Caco-2 (cell line): ENCODE measurements around the gene OTOGL. TPM values are rescaled to one million over a fixed set of nuclear protein-coding genes. Genes with fewer than 3 reads are reported as not detected.

Experiments
- BruUV-seq: library from RNA; stranded (reverse); fragments of 400-500 nt; replicated peaks from 2 replicates; lab custom pipeline; 2021; lab: Mats Ljungman, UMichigan
- CTCF ChIA-PET: fragments of 300-600 bp; sonication (Branson Sonifier 250); formaldehyde crosslinking; loops from one replicate; lab custom pipeline; 2022; ENCODE audit warnings: antibody characterized with exemption; lab: Charles Lee
- POLR2A ChIA-PET: fragments of 300-600 bp; sonication (Branson Sonifier 250); formaldehyde crosslinking; loops from one replicate; lab custom pipeline; 2022; ENCODE audit warnings: antibody characterized with exemption; lab: Charles Lee
- DNase-seq, 2 experiments: peaks; one replicate each; pipeline versions ENCODE4 v3.0.0 to v3.0.0-alpha.2; 2020 to 2022
- H3K27me3 ChIP-seq: replicated peaks from 2 replicates; pipeline ENCODE4 v1.6.0; 2011; ENCODE audit warnings: low read length; ENCODE audit not compliant: control insufficient read depth, insufficient read depth
- H3K36me3 ChIP-seq: 2 replicates; pipeline ENCODE4 v1.5.1; 2011; ENCODE audit warnings: low read length; ENCODE audit not compliant: control insufficient read depth, insufficient read depth
- H3K4me1 ChIP-seq: fragments of 250-450 bp; sonication (Bioruptor Pico); 2 replicates; pipeline ENCODE4 v1.5.1; 2020; ENCODE audit warnings: mild to moderate bottlenecking
- H3K4me3 ChIP-seq: 2 replicates; pipeline ENCODE4 v1.5.1; 2011; ENCODE audit warnings: low read depth, mild to moderate bottlenecking, control low read depth, low read length
- H3K9me3 ChIP-seq: fragments of 250-450 bp; sonication (Bioruptor Pico); 2 replicates; pipeline ENCODE4 v1.5.1; 2020; ENCODE audit warnings: mild to moderate bottlenecking, moderate library complexity
- H3K27ac Mint-ChIP-seq: one replicate; pipeline ENCODE4 v1.8.0; 2022; ENCODE audit warnings: mixed read lengths; ENCODE audit not compliant: unreplicated experiment
- H3K27me3 Mint-ChIP-seq: one replicate; pipeline ENCODE4 v1.8.0; 2022; ENCODE audit warnings: mixed read lengths; ENCODE audit not compliant: insufficient read depth, unreplicated experiment
- H3K36me3 Mint-ChIP-seq: one replicate; pipeline ENCODE4 v1.8.0; 2022; ENCODE audit warnings: mild to moderate bottlenecking, mixed read lengths; ENCODE audit not compliant: insufficient read depth, unreplicated experiment
- H3K4me1 Mint-ChIP-seq: one replicate; pipeline ENCODE4 v1.8.0; 2022; ENCODE audit warnings: low read depth, mixed read lengths; ENCODE audit not compliant: unreplicated experiment
- H3K4me3 Mint-ChIP-seq: one replicate; pipeline ENCODE4 v1.8.0; 2022; ENCODE audit warnings: mild to moderate bottlenecking, moderate library complexity, mixed read lengths; ENCODE audit not compliant: unreplicated experiment
- H3K9me3 Mint-ChIP-seq: one replicate; pipeline ENCODE4 v1.8.0; 2022; ENCODE audit warnings: mixed read lengths; ENCODE audit not compliant: unreplicated experiment
- CTCF ChIP-seq, 2 experiments: fragments of 200-600 bp in 1 of 2; IDR thresholded peaks; 1 replicate in 1 of 2; 2 replicates in 1 of 2; pipeline versions ENCODE4 v1.5.1 to v1.8.0; 2011 to 2022; ENCODE audit warnings: antibody characterized with exemption in 1 of 2, control low read depth in 1 of 2, inconsistent platforms in 1 of 2, low read depth in 1 of 2, low read length in 1 of 2, mild to moderate bottlenecking in 1 of 2, moderate library complexity in 1 of 2; ENCODE audit not compliant: insufficient read depth in 1 of 2, severe bottlenecking in 1 of 2, unreplicated experiment in 1 of 2
- intact Hi-C: fragments of 100-400 bp; cut with micrococcal nuclease; formaldehyde crosslinking; loops from one replicate; pipeline ENCODE4 v1.10.0; 2022; ENCODE audit not compliant: unreplicated experiment
- total RNA-seq: library from RNA; stranded (reverse); gene quantifications from 2 replicates; pipeline ENCODE4 v1.2.3, GENCODE V29; 2022

Gene OTOGL
- total RNA-seq, 1 experiment from 2014 or later = 0.39 TPM

GRCh38 chr12:80277732-80278131 is 178.4 kb downstream of the OTOGL start:
- H3K4me3 ChIP-seq = no peak overlapping the region
- Mint-ChIP-seq H3K27ac (no peak overlapping the region), H3K27me3 (peaks cover 3% of the 10 kb centered on the region), H3K36me3 (no peaks in the 10 kb centered on the region), H3K4me1 (no peaks in the 10 kb centered on the region), H3K9me3 (no peaks in the 10 kb centered on the region), H3K4me3 (no peak overlapping the region)
- intact Hi-C loops = no loop called here
- DNase-seq = no peak
- CTCF ChIA-PET = no interaction called here
- H3K4me1 ChIP-seq = no peaks in the 10 kb centered on the region
- H3K36me3 ChIP-seq = no peaks in the 10 kb centered on the region
- no peaks in the 10 kb centered on the region for H3K27me3 ChIP-seq
- TF ChIP-seq CTCF (IDR thresholded peaks at IDR 0.05; ENCODE audit: insufficient read depth in 1 of 2, low read depth in 1 of 2, low read length in 1 of 2, severe bottlenecking in 1 of 2, unreplicated experiment in 1 of 2) = no peak
- H3K9me3 ChIP-seq = no peaks in the 10 kb centered on the region
- POLR2A ChIA-PET = no interaction called here
- no TSS peak for BruUV-seq

GRCh38 chr12:80282226-80282625 is 182.9 kb downstream of the OTOGL start:
- H3K4me3 ChIP-seq = no peak overlapping the region
- H3K9me3 ChIP-seq = no peaks in the 10 kb centered on the region
- Mint-ChIP-seq H3K9me3 (no peaks in the 10 kb centered on the region), H3K27ac (no peak overlapping the region), H3K27me3 (peaks cover 9% of the 10 kb centered on the region), H3K4me3 (no peak overlapping the region), H3K36me3 (no peaks in the 10 kb centered on the region), H3K4me1 (no peaks in the 10 kb centered on the region)
- no peak for DNase-seq
- no peaks in the 10 kb centered on the region for H3K36me3 ChIP-seq
- H3K4me1 ChIP-seq = no peaks in the 10 kb centered on the region
- CTCF ChIA-PET = no interaction called here
- intact Hi-C loops = no loop called here
- no peaks in the 10 kb centered on the region for H3K27me3 ChIP-seq
- no peak for TF ChIP-seq CTCF (IDR thresholded peaks at IDR 0.05; ENCODE audit: insufficient read depth in 1 of 2, low read depth in 1 of 2, low read length in 1 of 2, severe bottlenecking in 1 of 2, unreplicated experiment in 1 of 2)
- BruUV-seq = no TSS peak
- POLR2A ChIA-PET = no interaction called here

GRCh38 chr12:80282761-80283160 is 183.4 kb downstream of the OTOGL start:
- DNase-seq = no peak
- Mint-ChIP-seq H3K27ac (no peak overlapping the region), H3K4me1 (no peaks in the 10 kb centered on the region), H3K4me3 (no peak overlapping the region), H3K36me3 (no peaks in the 10 kb centered on the region), H3K27me3 (peaks cover 9% of the 10 kb centered on the region), H3K9me3 (no peaks in the 10 kb centered on the region)
- Histone ChIP-seq H3K4me1 (no peaks in the 10 kb centered on the region), H3K9me3 (no peaks in the 10 kb centered on the region), H3K4me3 (no peak overlapping the region), H3K36me3 (no peaks in the 10 kb centered on the region), H3K27me3 (no peaks in the 10 kb centered on the region)
- intact Hi-C loops = no loop called here
- CTCF ChIA-PET = no interaction called here
- no peak for TF ChIP-seq CTCF (IDR thresholded peaks at IDR 0.05; ENCODE audit: insufficient read depth in 1 of 2, low read depth in 1 of 2, low read length in 1 of 2, severe bottlenecking in 1 of 2, unreplicated experiment in 1 of 2)
- no TSS peak for BruUV-seq
- POLR2A ChIA-PET = no interaction called here
